Mesenchymal stem cell (in vitro differentiated cells and primary cell): ENCODE data around the gene SMTNL1.
A peak's percentile ranks its signal among the peaks of the same experiment; 100 is the strongest.

Source experiments
- DNase-seq: peaks from one replicate; pipeline ENCODE4 v3.0.0-alpha.2; 2013
- H2AFZ ChIP-seq: one replicate; pipeline ENCODE4 v1.6.1; 2013; ENCODE audit warnings: low read depth, mild to moderate bottlenecking, control low read depth, inconsistent platforms, low read length, moderate library complexity
- H2AK5ac ChIP-seq: 2 replicates; pipeline ENCODE4 v1.6.1; 2013; ENCODE audit warnings: low read length, moderate library complexity, mild to moderate bottlenecking, inconsistent platforms; ENCODE audit not compliant: severe bottlenecking
- H2BK120ac ChIP-seq: one replicate; pipeline ENCODE4 v1.6.1; 2013; ENCODE audit warnings: low read depth, mild to moderate bottlenecking, inconsistent platforms, low read length, moderate library complexity
- H2BK12ac ChIP-seq, 2 experiments: one replicate each; pipeline ENCODE4 v1.6.1; 2013; ENCODE audit warnings: inconsistent platforms in 2 of 2, low read length in 2 of 2, mild to moderate bottlenecking in 2 of 2, moderate library complexity in 2 of 2, control low read depth in 1 of 2
- H2BK15ac ChIP-seq: one replicate; pipeline ENCODE4 v1.6.1; 2013; ENCODE audit warnings: mild to moderate bottlenecking, low read depth, inconsistent platforms; ENCODE audit not compliant: poor library complexity, severe bottlenecking
- H2BK5ac ChIP-seq: 2 replicates; pipeline ENCODE4 v1.6.1; 2013; ENCODE audit warnings: low read depth, mild to moderate bottlenecking, low read length, control low read depth, inconsistent platforms; ENCODE audit not compliant: poor library complexity, severe bottlenecking
- H3K14ac ChIP-seq, 2 experiments: one replicate each; pipeline ENCODE4 v1.6.1; 2013; ENCODE audit warnings: inconsistent platforms in 2 of 2, low read length in 2 of 2, control low read depth in 1 of 2, mild to moderate bottlenecking in 1 of 2, moderate library complexity in 1 of 2
- H3K18ac ChIP-seq, 2 experiments: one replicate each; pipeline ENCODE4 v1.6.1; 2013; ENCODE audit warnings: inconsistent platforms in 2 of 2, low read length in 2 of 2, control low read depth in 1 of 2, low read depth in 1 of 2, mild to moderate bottlenecking in 1 of 2
- H3K23ac ChIP-seq, 2 experiments: one replicate each; pipeline ENCODE4 v1.6.1; 2013; ENCODE audit warnings: inconsistent platforms in 2 of 2, low read length in 2 of 2, mild to moderate bottlenecking in 2 of 2, moderate library complexity in 2 of 2, control low read depth in 1 of 2
- H3K27ac ChIP-seq: 2 replicates; pipeline ENCODE4 v1.5.1; 2013; ENCODE audit warnings: mild to moderate bottlenecking, moderate library complexity, low read length, control low read depth, inconsistent platforms; ENCODE audit not compliant: poor library complexity, severe bottlenecking
- H3K27me3 ChIP-seq, 2 experiments: 2 replicates each; pipeline versions ENCODE4 v1.6.1 to v1.7.0; 2013; ENCODE audit warnings: low read length in 2 of 2, mild to moderate bottlenecking in 2 of 2, moderate library complexity in 2 of 2, control low read depth in 1 of 2, inconsistent platforms in 1 of 2; ENCODE audit not compliant: control insufficient read depth in 1 of 2, insufficient read depth in 1 of 2
- H3K36me3 ChIP-seq, 2 experiments: 2 replicates each; pipeline versions ENCODE4 v1.6.1 to v1.7.0; 2013; ENCODE audit warnings: low read length in 2 of 2, control low read depth in 1 of 2, inconsistent platforms in 1 of 2, low read depth in 1 of 2, mild to moderate bottlenecking in 1 of 2; ENCODE audit not compliant: insufficient read depth in 2 of 2, control insufficient read depth in 1 of 2
- H3K4ac ChIP-seq, 2 experiments: one replicate each; pipeline ENCODE4 v1.6.1; 2013; ENCODE audit warnings: inconsistent platforms in 2 of 2, low read length in 2 of 2, mild to moderate bottlenecking in 2 of 2, moderate library complexity in 2 of 2, control low read depth in 1 of 2, low read depth in 1 of 2
- H3K4me1 ChIP-seq: 2 replicates; pipeline ENCODE4 v1.6.1; 2013; ENCODE audit warnings: low read depth, low read length, control low read depth; ENCODE audit not compliant: control insufficient read depth, insufficient read depth
- H3K4me2 ChIP-seq: 2 replicates; pipeline ENCODE4 v1.6.1; 2013; ENCODE audit warnings: low read length, mild to moderate bottlenecking, inconsistent platforms; ENCODE audit not compliant: poor library complexity, severe bottlenecking
- H3K4me3 ChIP-seq, 2 experiments: 2 replicates each; pipeline versions ENCODE4 v1.5.1 to v1.7.0; 2013; ENCODE audit warnings: low read length in 2 of 2, mild to moderate bottlenecking in 2 of 2, control low read depth in 1 of 2, low read depth in 1 of 2; ENCODE audit not compliant: insufficient read depth in 1 of 2
- H3K79me1 ChIP-seq: replicated peaks from 2 replicates; pipeline ENCODE4 v1.6.1; 2013; ENCODE audit warnings: mild to moderate bottlenecking, control low read depth, low read length, inconsistent platforms; ENCODE audit not compliant: poor library complexity, severe bottlenecking
- H3K9ac ChIP-seq: 2 replicates; pipeline ENCODE4 v1.7.0; 2013; ENCODE audit warnings: mild to moderate bottlenecking, low read length, moderate library complexity
- H3K9me3 ChIP-seq: 2 replicates; pipeline ENCODE4 v1.7.0; 2013; ENCODE audit warnings: mild to moderate bottlenecking, low read length; ENCODE audit not compliant: control insufficient read depth
- H4K8ac ChIP-seq: one replicate; pipeline ENCODE4 v1.6.1; 2013; ENCODE audit warnings: inconsistent platforms, mild to moderate bottlenecking, low read length, moderate library complexity
- H4K91ac ChIP-seq: one replicate; pipeline ENCODE4 v1.6.1; 2013; ENCODE audit warnings: mild to moderate bottlenecking, low read length, inconsistent platforms
- WGBS: methylation state at CpG from one replicate; pipeline ENCODE4 v1.1.7; 2013; ENCODE audit warnings: mixed read lengths; 5-methylcytosine and 5-hydroxymethylcytosine counted together

SMTNL1 gene

DNA sequence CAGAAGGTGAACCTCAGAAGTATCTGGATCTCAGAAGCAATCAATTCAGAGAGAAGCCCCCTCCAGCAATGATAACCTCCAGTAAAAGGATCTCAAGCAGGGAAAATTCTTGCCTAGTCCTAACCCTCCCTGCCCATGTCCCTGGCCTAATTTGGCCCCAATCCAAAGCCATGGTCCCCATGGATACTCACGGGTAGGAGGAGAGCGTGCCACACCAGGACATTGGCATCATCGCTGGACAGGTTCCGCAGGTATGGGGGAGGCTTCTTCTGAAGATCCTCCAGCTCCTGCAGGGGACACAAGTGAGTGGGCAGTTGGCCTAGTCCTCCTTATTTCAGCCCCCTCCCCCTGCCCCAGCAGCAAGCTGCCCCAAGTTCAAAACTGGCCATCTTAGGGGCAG, 22.8 kb downstream of the SMTNL1 start:
- no peak overlapping the region for H3K18ac ChIP-seq

DNA sequence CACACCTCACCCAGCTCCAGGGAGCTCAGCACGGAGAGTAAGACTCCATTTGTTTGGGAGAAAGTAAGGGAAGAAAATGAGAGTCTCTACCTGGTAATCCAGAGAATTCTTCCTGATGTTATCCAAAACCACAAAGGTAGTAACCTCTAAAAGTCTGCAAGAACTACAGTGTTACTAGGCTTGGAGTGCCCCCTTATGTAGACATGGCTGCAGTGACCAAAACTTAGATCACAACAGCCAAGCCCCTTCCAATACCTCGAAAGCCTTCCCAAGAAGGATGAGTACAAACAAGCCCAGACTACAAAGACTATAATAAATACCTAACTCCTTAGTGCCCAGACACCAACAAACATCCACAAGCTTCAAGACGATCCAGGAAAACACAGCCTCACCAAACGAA, 25.2 kb downstream of the SMTNL1 start:
- Histone ChIP-seq H3K27ac (no peak overlapping the region), H3K4me2 (no peak overlapping the region), H4K8ac (no peak overlapping the region), H2AFZ (no peak overlapping the region), H2BK12ac (no peak overlapping the region), H3K27me3 (no peaks in the 10 kb centered on the region), H3K23ac (no peak overlapping the region), H4K91ac (no peak overlapping the region), H3K36me3 (peaks cover 13 to 34% of the 10 kb centered on the region in 2 experiments), H3K4ac (no peak overlapping the region), H2BK15ac (no peak overlapping the region), H3K4me1 (peaks cover 4% of the 10 kb centered on the region), H3K18ac (no peak overlapping the region), H3K79me1 (peaks cover 10% of the 10 kb centered on the region), H3K14ac (no peak overlapping the region), H3K9ac (no peak overlapping the region), H2AK5ac (no peak overlapping the region), H3K9me3 (no peaks in the 10 kb centered on the region), H3K4me3 (no peak overlapping the region), H2BK120ac (no peak overlapping the region), H2BK5ac (no peak overlapping the region)
- WGBS = 83% methylated on average over 4 of the region's 4 CpGs
- DNase-seq = no peak

More for the DNA sequence above, 22.8 kb downstream of the SMTNL1 start:
- no peak overlapping the region for H3K14ac ChIP-seq
- WGBS = 97% methylated on average over 4 of the region's 4 CpGs
- H2AK5ac ChIP-seq = no peak overlapping the region
- H3K36me3 ChIP-seq = peaks cover 24 to 58% of the 10 kb centered on the region in 2 experiments
- no peak overlapping the region for H2BK15ac ChIP-seq
- H2BK120ac ChIP-seq = no peak overlapping the region
- H3K4ac ChIP-seq = no peak overlapping the region
- H2BK12ac ChIP-seq = no peak overlapping the region
- no peak overlapping the region for H3K23ac ChIP-seq
- DNase-seq = no peak
- H3K4me1 ChIP-seq = no peaks in the 10 kb centered on the region
- H2AFZ ChIP-seq = no peak overlapping the region
- H3K9me3 ChIP-seq = no peaks in the 10 kb centered on the region
- no peak overlapping the region for H4K91ac ChIP-seq
- H3K79me1 ChIP-seq = peaks cover 8% of the 10 kb centered on the region
- H3K27ac ChIP-seq = no peak overlapping the region
- H3K9ac ChIP-seq = no peak overlapping the region
- no peak overlapping the region for H2BK5ac ChIP-seq
- no peak overlapping the region for H3K4me2 ChIP-seq
- no peaks in the 10 kb centered on the region for H3K27me3 ChIP-seq
- no peak overlapping the region for H3K4me3 ChIP-seq
- H4K8ac ChIP-seq = no peak overlapping the region

GRCh38 chr11:57566005-57566904, 28.9 kb downstream of the SMTNL1 start:
- H3K36me3 ChIP-seq = peaks cover 0 to 8% of the 10 kb centered on the region in 2 experiments
- no peak overlapping the region for H2AK5ac ChIP-seq
- no peak overlapping the region for H3K14ac ChIP-seq
- peak overlapping the region; percentile 49 for H2BK15ac ChIP-seq
- H3K23ac ChIP-seq = no peak overlapping the region
- H4K8ac ChIP-seq = peak overlapping the region; percentile 83
- 81% methylated on average over 4 of the region's 4 CpGs for WGBS
- no peaks in the 10 kb centered on the region for H3K27me3 ChIP-seq
- DNase-seq = peak; percentile 80
- H3K4ac ChIP-seq = peak overlapping the region in 1 of 2 experiments; percentile 33
- peak overlapping the region in 1 of 2 experiments; percentile 85 for H3K4me3 ChIP-seq
- no peak overlapping the region for H2AFZ ChIP-seq
- peak overlapping the region; percentile 17 for H3K4me2 ChIP-seq
- no peaks in the 10 kb centered on the region for H3K9me3 ChIP-seq
- H3K79me1 ChIP-seq = peaks cover 6% of the 10 kb centered on the region
- H2BK5ac ChIP-seq = no peak overlapping the region
- no peak overlapping the region for H3K27ac ChIP-seq
- peak overlapping the region; percentile 38 to 64 for H3K18ac ChIP-seq
- peak overlapping the region; percentile 78 for H4K91ac ChIP-seq
- H2BK12ac ChIP-seq = no peak overlapping the region
- H2BK120ac ChIP-seq = no peak overlapping the region
- H3K4me1 ChIP-seq = peaks cover 12% of the 10 kb centered on the region
- peak overlapping the region; percentile 86 for H3K9ac ChIP-seq

DNA sequence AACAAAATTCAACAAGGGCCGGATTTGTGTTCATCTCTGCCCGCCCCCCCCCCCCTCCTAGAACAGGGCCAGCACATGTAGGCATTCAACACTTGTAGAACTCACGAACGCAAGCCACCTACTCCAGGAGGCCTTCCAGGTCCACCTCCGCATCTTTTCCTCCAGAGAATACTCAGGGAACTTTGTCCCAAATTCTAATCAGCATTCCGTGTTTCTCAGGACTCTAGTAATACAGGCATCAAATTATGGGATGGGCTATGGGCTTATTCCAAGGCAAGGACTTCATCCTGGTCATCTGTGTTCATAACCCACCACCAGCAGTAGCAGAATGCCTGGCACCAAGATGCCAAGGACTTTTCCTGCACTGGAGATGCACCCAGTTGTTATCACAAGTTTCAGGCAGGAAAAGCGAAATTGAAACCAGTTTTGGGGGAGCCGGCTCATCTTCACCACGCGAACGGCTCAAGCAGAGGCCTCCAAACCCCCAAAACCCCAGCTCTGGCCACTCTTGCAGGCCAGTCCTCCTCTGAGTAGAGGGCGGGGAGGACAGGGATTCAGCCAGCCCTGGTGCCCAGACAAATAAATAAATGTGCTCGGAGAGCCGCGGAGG, 29.6 kb downstream of the SMTNL1 start:
- H2AK5ac ChIP-seq = no peak overlapping the region
- peak; percentile 57 for DNase-seq
- H2BK15ac ChIP-seq = peak overlapping the region; percentile 49
- no peaks in the 10 kb centered on the region for H3K27me3 ChIP-seq
- H3K4ac ChIP-seq = peak overlapping the region; percentile 40 to 89
- no peak overlapping the region for H2BK5ac ChIP-seq
- peak overlapping the region; percentile 85 to 90 for H3K4me3 ChIP-seq
- peak overlapping the region; percentile 74 for H2AFZ ChIP-seq
- no peak overlapping the region for H3K14ac ChIP-seq
- no peak overlapping the region for H2BK120ac ChIP-seq
- H3K9ac ChIP-seq = peak overlapping the region; percentile 86
- 46% methylated on average over 12 of the region's 15 CpGs for WGBS
- H4K91ac ChIP-seq = peak overlapping the region; percentile 3
- peak overlapping the region; percentile 37 to 75 for H3K18ac ChIP-seq
- peaks cover 0 to 6% of the 10 kb centered on the region in 2 experiments for H3K36me3 ChIP-seq
- H2BK12ac ChIP-seq = peak overlapping the region in 1 of 2 experiments; percentile 75
- H4K8ac ChIP-seq = peak overlapping the region; percentile 12
- H3K79me1 ChIP-seq = peaks cover 6% of the 10 kb centered on the region
- peaks cover 12% of the 10 kb centered on the region for H3K4me1 ChIP-seq
- peak overlapping the region in 1 of 2 experiments; percentile 99 for H3K23ac ChIP-seq
- H3K9me3 ChIP-seq = no peaks in the 10 kb centered on the region
- no peak overlapping the region for H3K27ac ChIP-seq
- H3K4me2 ChIP-seq = peak overlapping the region; percentile 77
